ENCODE data around the gene FAM210A. TPM values are rescaled to one million over a fixed set of nuclear protein-coding genes. Genes with fewer than 3 reads are reported as not detected.
A peak's percentile ranks its signal among the peaks of the same experiment; 100 is the strongest.

Gene FAM210A
- total and polyA plus RNA-seq, 2 donors: 7.4 to 13.3 TPM

DNA sequence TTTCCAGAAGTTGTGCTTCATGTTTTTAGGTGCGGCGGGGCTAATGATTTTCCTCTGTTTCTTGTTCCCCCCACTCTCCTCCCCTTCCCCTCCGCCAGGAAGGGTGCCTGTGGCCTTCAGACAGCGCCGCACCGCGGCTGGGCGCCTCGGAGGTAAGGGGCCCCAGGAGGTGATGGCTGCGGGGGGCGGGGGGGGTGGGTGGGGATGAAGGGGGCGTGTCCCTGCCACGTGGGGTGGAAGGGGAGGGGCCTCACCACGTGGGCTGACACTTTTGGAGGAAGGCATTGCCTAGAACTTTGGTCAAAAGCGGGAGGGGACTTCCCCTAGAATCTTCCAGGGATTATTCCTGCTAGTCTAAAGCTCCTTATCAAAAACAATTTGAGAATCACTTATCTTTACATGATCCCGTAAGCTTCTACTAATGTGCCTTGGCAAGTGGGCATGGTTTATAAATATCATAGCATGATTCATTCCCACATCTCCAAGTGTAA, 83.1 kb downstream of the FAM210A start:
- H3K27me3 ChIP-seq (ENCODE audit: control insufficient read depth in 2 of 2, insufficient read depth in 1 of 2, low read length in 1 of 2): no peaks in the 10 kb centered on the region
- no peak overlapping the region for H3K4me3 ChIP-seq (ENCODE audit: low read length in 2 of 2)
- H3K4me1 ChIP-seq (ENCODE audit: control insufficient read depth in 2 of 2, insufficient read depth in 2 of 2, low read length in 2 of 2): no peaks in the 10 kb centered on the region
- no peaks in the 10 kb centered on the region for H3K9me3 ChIP-seq (ENCODE audit: control insufficient read depth in 2 of 2, insufficient read depth in 1 of 2, low read length in 1 of 2)
- DNase-seq (ENCODE audit: low read depth in 6 of 9, low spot score in 9 of 9): no peak
- H3K36me3 ChIP-seq (ENCODE audit: control insufficient read depth in 2 of 2, insufficient read depth in 2 of 2, low read length in 1 of 2): peaks cover 76 to 78% of the 10 kb centered on the region in 2 donors
- no peak overlapping the region for H3K27ac ChIP-seq (ENCODE audit: low read depth in 1 of 2, low read length in 1 of 2)
- 90% methylated on average over 16 of the region's 16 CpGs for whole genome bisulfite sequencing

DNA sequence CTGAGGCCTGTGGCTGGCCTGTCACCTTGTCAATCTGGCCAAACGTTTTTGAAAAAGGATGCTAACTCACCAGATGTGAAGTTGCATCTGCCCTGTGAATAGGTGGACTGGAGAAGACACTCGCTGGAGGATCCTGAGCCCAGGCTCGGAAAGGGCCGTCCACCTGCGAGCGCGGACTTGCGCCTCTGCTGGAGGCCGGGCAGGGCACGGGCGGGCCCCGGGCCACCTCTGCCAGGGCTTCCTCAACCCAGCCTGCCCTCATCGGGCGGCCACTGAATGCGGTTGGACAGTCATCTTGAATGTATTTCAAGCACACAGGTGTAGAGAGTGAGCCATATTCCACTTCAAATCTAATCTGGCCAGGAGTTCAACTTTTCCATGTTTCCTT, 83.9 kb downstream of the FAM210A start:
- Histone ChIP-seq H3K27me3 (ENCODE audit: control insufficient read depth in 2 of 2, insufficient read depth in 1 of 2, low read length in 1 of 2) (no peaks in the 10 kb centered on the region), H3K4me3 (ENCODE audit: low read length in 2 of 2) (no peak overlapping the region), H3K27ac (ENCODE audit: low read depth in 1 of 2, low read length in 1 of 2) (no peak overlapping the region), H3K9me3 (ENCODE audit: control insufficient read depth in 2 of 2, insufficient read depth in 1 of 2, low read length in 1 of 2) (no peaks in the 10 kb centered on the region), H3K4me1 (ENCODE audit: control insufficient read depth in 2 of 2, insufficient read depth in 2 of 2, low read length in 2 of 2) (no peaks in the 10 kb centered on the region), H3K36me3 (ENCODE audit: control insufficient read depth in 2 of 2, insufficient read depth in 2 of 2, low read length in 1 of 2) (peaks cover 71 to 75% of the 10 kb centered on the region in 2 donors)
- WGBS: 95% methylated on average over 15 of the region's 15 CpGs
- no peak for DNase-seq (ENCODE audit: low read depth in 6 of 9, low spot score in 9 of 9)

DNA sequence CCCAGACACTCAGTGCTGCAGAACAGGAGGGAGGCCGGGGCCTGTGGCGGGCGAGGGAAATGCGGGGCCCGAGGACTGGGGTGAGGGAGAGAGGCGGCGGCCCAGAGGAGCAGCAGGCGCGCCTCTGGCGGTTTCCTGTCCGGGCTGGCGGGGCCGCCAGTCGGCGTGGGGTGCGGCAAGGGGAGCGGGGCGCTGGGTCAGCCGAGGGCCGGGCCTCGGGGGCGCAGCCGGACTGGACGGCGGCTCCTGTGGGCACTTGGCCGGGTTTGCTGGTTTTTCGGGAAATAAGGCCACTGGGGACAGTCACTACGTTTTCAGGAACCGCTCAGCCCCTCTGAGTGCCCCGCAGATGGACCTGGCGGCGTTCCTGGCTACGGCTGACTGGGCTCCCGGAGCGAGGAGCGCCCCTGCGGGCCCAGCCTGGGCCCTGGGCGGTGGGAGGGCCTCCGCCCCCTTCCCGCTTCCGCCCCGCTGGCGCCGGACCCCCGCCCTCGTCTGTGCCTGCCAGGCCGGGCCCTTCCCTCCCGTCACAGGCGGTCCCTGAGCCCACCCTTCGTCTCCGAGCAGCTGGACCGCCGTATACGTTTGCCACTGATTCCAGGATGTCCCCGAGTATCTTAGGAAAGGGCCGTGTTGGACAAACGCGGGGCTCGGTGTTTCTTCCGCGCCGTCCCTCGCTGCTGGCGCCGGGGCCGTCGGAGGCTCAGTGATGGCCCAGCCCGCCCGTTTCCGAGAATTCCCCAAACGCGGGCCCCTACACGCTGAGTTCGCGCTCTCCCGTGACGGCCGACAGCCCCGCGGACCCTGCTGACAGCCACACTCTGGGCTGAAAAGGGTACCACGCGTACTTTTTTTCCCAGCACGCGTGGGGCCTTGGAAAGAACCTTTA, 84.6 kb downstream of the FAM210A start:
- WGBS: 87% methylated on average over 84 of the region's 84 CpGs
- Histone ChIP-seq H3K27ac (ENCODE audit: low read depth in 1 of 2, low read length in 1 of 2) (peak overlapping the region in 1 of 2 donors; percentile 42), H3K9me3 (ENCODE audit: control insufficient read depth in 2 of 2, insufficient read depth in 1 of 2, low read length in 1 of 2) (no peaks in the 10 kb centered on the region), H3K4me1 (ENCODE audit: control insufficient read depth in 2 of 2, insufficient read depth in 2 of 2, low read length in 2 of 2) (no peaks in the 10 kb centered on the region), H3K27me3 (ENCODE audit: control insufficient read depth in 2 of 2, insufficient read depth in 1 of 2, low read length in 1 of 2) (no peaks in the 10 kb centered on the region), H3K4me3 (ENCODE audit: low read length in 2 of 2) (no peak overlapping the region), H3K36me3 (ENCODE audit: control insufficient read depth in 2 of 2, insufficient read depth in 2 of 2, low read length in 1 of 2) (peaks cover 71 to 74% of the 10 kb centered on the region in 2 donors)
- no peak for DNase-seq (ENCODE audit: low read depth in 6 of 9, low spot score in 9 of 9)

DNA sequence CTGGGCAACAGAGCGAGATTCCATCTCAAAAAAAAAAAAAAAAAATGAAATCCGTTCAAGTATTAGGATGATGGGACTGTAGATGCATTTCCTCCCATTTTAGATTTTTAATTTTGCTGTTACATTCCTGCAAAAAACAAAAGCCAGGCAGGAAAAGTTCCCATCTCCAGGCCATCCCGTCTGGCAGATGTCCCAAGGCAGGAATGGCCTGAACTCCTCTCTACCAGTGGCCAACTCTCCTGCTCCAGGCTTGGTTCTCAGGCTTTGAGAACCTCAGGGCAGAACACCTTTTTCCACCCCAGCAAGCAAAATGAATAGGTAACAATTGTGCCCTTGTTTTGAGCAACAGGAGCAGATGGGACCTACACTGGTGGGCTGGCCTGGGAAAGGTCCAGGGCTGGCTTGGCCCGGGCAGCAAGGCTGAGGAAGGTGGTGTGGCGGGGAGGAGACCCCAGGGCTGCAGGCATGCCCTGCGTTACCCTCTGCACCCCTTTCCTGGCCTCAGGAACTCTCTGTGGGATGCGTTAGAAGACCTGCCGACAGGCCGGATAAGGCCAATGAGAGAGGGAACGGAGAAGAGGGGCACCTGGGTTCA, 86.0 kb downstream of the FAM210A start:
- DNase-seq (ENCODE audit: low read depth in 6 of 9, low spot score in 9 of 9): no peak
- Histone ChIP-seq H3K27ac (ENCODE audit: low read depth in 1 of 2, low read length in 1 of 2) (no peak overlapping the region), H3K9me3 (ENCODE audit: control insufficient read depth in 2 of 2, insufficient read depth in 1 of 2, low read length in 1 of 2) (no peaks in the 10 kb centered on the region), H3K4me3 (ENCODE audit: low read length in 2 of 2) (no peak overlapping the region), H3K27me3 (ENCODE audit: control insufficient read depth in 2 of 2, insufficient read depth in 1 of 2, low read length in 1 of 2) (no peaks in the 10 kb centered on the region), H3K36me3 (ENCODE audit: control insufficient read depth in 2 of 2, insufficient read depth in 2 of 2, low read length in 1 of 2) (peaks cover 65 to 69% of the 10 kb centered on the region in 2 donors), H3K4me1 (ENCODE audit: control insufficient read depth in 2 of 2, insufficient read depth in 2 of 2, low read length in 2 of 2) (no peaks in the 10 kb centered on the region)
- WGBS: 88% methylated on average over 10 of the region's 10 CpGs

DNA sequence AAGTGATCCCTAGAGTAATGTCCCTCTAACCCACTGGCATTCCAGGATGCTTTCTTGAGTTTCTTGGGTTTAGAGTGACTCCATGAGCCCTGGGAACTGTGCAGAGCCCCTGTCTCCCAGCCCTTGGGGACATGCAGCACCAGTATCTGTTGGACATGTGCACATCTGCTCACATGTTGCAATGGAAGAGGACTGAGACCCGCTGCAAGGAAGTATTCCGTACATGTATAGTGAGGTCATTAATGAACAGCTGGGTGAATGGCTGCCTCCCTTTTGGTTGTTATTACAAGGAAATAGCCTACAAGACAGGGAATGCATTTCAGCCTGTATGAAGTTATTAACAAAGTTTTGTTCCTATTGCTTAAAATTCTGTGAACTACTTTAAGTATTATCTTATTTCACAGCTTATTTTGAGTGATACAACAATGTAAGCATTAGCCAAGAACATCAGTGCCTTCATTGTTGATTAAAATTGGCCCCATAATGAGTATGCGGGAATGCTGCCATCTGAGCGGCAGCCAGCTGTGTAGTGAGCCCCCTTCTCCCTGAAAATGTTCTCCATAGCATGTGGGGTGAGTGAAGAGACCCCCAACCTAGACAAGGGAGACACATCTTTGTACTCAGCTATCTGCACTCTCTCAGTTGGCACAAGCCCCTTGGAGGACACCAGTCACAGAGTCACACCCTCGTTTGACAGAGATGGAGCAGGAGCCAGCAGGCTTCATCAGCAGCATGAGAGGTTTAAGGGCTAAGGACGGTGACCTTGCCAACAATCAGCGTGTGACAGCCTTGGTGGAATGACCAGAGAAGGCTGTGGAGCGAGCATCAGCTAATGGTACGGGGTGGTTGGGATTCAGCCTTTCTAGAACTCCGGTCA, 87.4 kb downstream of the FAM210A start:
- no peak for DNase-seq (ENCODE audit: low read depth in 6 of 9, low spot score in 9 of 9)
- WGBS: 98% methylated on average over 10 of the region's 10 CpGs
- peaks cover 56 to 66% of the 10 kb centered on the region in 2 donors for H3K36me3 ChIP-seq (ENCODE audit: control insufficient read depth in 2 of 2, insufficient read depth in 2 of 2, low read length in 1 of 2)
- no peak overlapping the region for H3K4me3 ChIP-seq (ENCODE audit: low read length in 2 of 2)
- H3K27ac ChIP-seq (ENCODE audit: low read depth in 1 of 2, low read length in 1 of 2): no peak overlapping the region
- no peaks in the 10 kb centered on the region for H3K27me3 ChIP-seq (ENCODE audit: control insufficient read depth in 2 of 2, insufficient read depth in 1 of 2, low read length in 1 of 2)
- H3K9me3 ChIP-seq (ENCODE audit: control insufficient read depth in 2 of 2, insufficient read depth in 1 of 2, low read length in 1 of 2): no peaks in the 10 kb centered on the region
- no peaks in the 10 kb centered on the region for H3K4me1 ChIP-seq (ENCODE audit: control insufficient read depth in 2 of 2, insufficient read depth in 2 of 2, low read length in 2 of 2)

DNA sequence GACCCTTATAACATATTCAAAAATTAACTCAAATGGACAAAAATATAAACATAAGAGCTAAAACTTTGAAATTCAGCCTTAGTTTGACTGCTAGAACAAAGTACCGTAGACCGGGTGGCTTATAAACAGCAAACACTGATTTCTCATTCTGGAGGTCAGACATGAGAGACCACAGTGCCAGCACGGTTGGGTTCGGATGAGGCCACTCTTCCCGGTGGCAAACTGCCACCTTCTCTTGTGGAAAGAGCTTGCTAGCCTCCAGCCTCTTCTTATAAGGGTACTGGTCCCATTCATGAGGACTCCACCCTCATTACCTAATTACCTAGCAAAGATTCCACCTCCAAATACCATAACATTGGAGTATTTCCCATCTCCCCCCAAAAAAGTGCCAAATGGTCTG, 91.3 kb downstream of the FAM210A start:
- 98% methylated on average over 5 of the region's 5 CpGs for WGBS
- DNase-seq (ENCODE audit: low read depth in 6 of 9, low spot score in 9 of 9): no peak
- H3K27ac ChIP-seq (ENCODE audit: low read depth in 1 of 2, low read length in 1 of 2): no peak overlapping the region
- no peak overlapping the region for H3K4me3 ChIP-seq (ENCODE audit: low read length in 2 of 2)
- peaks cover 61 to 80% of the 10 kb centered on the region in 2 donors for H3K36me3 ChIP-seq (ENCODE audit: control insufficient read depth in 2 of 2, insufficient read depth in 2 of 2, low read length in 1 of 2)
- peaks cover under 1 to 3% of the 10 kb centered on the region in 2 donors for H3K4me1 ChIP-seq (ENCODE audit: control insufficient read depth in 2 of 2, insufficient read depth in 2 of 2, low read length in 2 of 2)
- H3K27me3 ChIP-seq (ENCODE audit: control insufficient read depth in 2 of 2, insufficient read depth in 1 of 2, low read length in 1 of 2): no peaks in the 10 kb centered on the region
- H3K9me3 ChIP-seq (ENCODE audit: control insufficient read depth in 2 of 2, insufficient read depth in 1 of 2, low read length in 1 of 2): peaks cover 12 to 22% of the 10 kb centered on the region in 2 donors

DNA sequence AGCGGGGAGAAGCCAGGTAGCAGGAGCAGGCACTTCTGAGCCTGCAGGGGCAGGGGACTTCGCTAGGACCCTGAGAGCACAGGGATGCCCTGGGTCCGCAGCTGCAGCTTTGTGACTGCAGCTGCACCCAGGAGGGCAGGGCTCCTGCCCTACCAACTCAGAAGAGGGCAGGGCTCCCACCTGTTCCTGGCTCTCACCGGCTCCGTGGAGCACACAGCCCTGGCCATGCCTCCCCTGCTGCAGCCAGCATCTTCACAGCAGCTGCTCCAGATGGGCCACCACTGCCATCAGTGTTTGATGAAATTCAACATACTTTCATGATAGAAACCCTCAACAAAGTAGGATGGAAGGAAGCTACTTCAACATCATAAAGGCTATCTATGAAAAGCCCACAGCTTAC, 92.7 kb downstream of the FAM210A start:
- Histone ChIP-seq H3K4me1 (ENCODE audit: control insufficient read depth in 2 of 2, insufficient read depth in 2 of 2, low read length in 2 of 2) (peaks cover 7 to 12% of the 10 kb centered on the region in 2 donors), H3K36me3 (ENCODE audit: control insufficient read depth in 2 of 2, insufficient read depth in 2 of 2, low read length in 1 of 2) (peaks cover 53 to 77% of the 10 kb centered on the region in 2 donors), H3K9me3 (ENCODE audit: control insufficient read depth in 2 of 2, insufficient read depth in 1 of 2, low read length in 1 of 2) (peaks cover 12 to 22% of the 10 kb centered on the region in 2 donors), H3K27me3 (ENCODE audit: control insufficient read depth in 2 of 2, insufficient read depth in 1 of 2, low read length in 1 of 2) (no peaks in the 10 kb centered on the region), H3K4me3 (ENCODE audit: low read length in 2 of 2) (no peak overlapping the region), H3K27ac (ENCODE audit: low read depth in 1 of 2, low read length in 1 of 2) (no peak overlapping the region)
- DNase-seq (ENCODE audit: low read depth in 6 of 9, low spot score in 9 of 9): peak in 3 of 9 donors; percentile 42 to 60 (median 53)
- WGBS: 51% methylated on average over 5 of the region's 5 CpGs

DNA sequence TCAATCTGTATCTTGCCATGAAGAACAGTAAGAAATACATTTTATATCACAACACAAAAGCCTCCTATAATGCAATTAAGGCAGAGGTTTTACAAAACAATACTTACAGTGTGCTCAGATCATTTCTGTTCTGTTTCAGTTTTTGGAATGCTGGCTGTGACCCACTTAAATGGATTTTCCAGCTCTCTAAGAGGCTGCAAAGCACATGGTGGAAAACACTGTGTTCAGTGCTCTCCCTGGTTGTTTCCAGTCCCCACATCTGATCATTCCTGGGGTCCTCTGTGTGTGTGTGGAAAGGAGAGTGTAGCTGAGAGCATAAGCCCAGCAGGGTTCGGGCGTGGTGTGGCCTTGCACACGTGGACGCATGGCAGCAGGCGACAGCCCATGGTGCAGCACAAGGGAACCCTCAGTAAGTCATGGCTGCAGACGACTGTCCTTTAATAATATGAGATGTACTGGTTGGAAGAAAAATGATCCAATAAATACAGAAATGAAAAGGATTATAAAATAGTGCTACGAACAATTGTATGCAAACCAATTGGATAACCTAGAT, 95.6 kb downstream of the FAM210A start:
- 98% methylated on average over 7 of the region's 7 CpGs for WGBS
- no peak overlapping the region for H3K4me3 ChIP-seq (ENCODE audit: low read length in 2 of 2)
- H3K4me1 ChIP-seq (ENCODE audit: control insufficient read depth in 2 of 2, insufficient read depth in 2 of 2, low read length in 2 of 2): peaks cover 27 to 41% of the 10 kb centered on the region in 2 donors
- H3K9me3 ChIP-seq (ENCODE audit: control insufficient read depth in 2 of 2, insufficient read depth in 1 of 2, low read length in 1 of 2): peaks cover 12 to 22% of the 10 kb centered on the region in 2 donors
- no peak overlapping the region for H3K27ac ChIP-seq (ENCODE audit: low read depth in 1 of 2, low read length in 1 of 2)
- H3K36me3 ChIP-seq (ENCODE audit: control insufficient read depth in 2 of 2, insufficient read depth in 2 of 2, low read length in 1 of 2): peaks cover 40 to 83% of the 10 kb centered on the region in 2 donors
- H3K27me3 ChIP-seq (ENCODE audit: control insufficient read depth in 2 of 2, insufficient read depth in 1 of 2, low read length in 1 of 2): no peaks in the 10 kb centered on the region
- DNase-seq (ENCODE audit: low read depth in 6 of 9, low spot score in 9 of 9): no peak

All from thymus (tissue), 11 donors.